ENCODE measurements around the gene BMPR1B. TPM values are rescaled to one million over a fixed set of nuclear protein-coding genes. Genes with fewer than 3 reads are reported as not detected.

BMPR1B gene
- total RNA-seq, 4 donors from 2014 or later: 10.5 to 40.9 (median 20.3) TPM

GRCh38 chr4:94934201-94934600 is 176.4 kb downstream of the BMPR1B start:
- no peak for ATAC-seq
- TF ChIP-seq EP300 (IDR thresholded peaks at IDR 0.05): no peak
- TF ChIP-seq CTCF (IDR thresholded peaks at IDR 0.05): no peak
- TF ChIP-seq POLR2A (IDR thresholded peaks at IDR 0.05): no peak
- TF ChIP-seq POLR2AphosphoS5 (IDR thresholded peaks at IDR 0.05): no peak
- Histone ChIP-seq H3K27me3 (no peaks in the 10 kb centered on the region), H3K9me3 (no peaks in the 10 kb centered on the region), H3K4me3 (no peak overlapping the region), H3K36me3 (no peaks in the 10 kb centered on the region), H3K4me1 (peaks cover 0 to 47% (median 0%) of the 10 kb centered on the region in 3 donors), H3K27ac (peak overlapping the region in 1 of 4 donors; percentile 12)
- 31 to 41% methylated on average over 3 to 5 of the region's 5 CpGs for WGBS, 2 donors (ENCODE audit: low coverage in 1 of 2)

GRCh38 chr4:94934864-94935263 is 177.1 kb downstream of the BMPR1B start:
- no peak for TF ChIP-seq CTCF (IDR thresholded peaks at IDR 0.05)
- TF ChIP-seq EP300 (IDR thresholded peaks at IDR 0.05): no peak
- TF ChIP-seq POLR2A (IDR thresholded peaks at IDR 0.05): no peak
- TF ChIP-seq POLR2AphosphoS5 (IDR thresholded peaks at IDR 0.05): no peak
- no peaks in the 10 kb centered on the region for H3K36me3 ChIP-seq

GRCh38 chr4:94936854-94937253 is 179.1 kb downstream of the BMPR1B start:
- ATAC-seq: no peak
- Histone ChIP-seq H3K27ac (peak overlapping the region in 1 of 4 donors; percentile 38), H3K27me3 (no peaks in the 10 kb centered on the region)

More at GRCh38 chr4:94934864-94935263, 177.1 kb downstream of the BMPR1B start:
- Histone ChIP-seq H3K27ac (peak overlapping the region in 1 of 4 donors; percentile 38), H3K4me1 (peaks cover 0 to 45% (median 0%) of the 10 kb centered on the region in 3 donors), H3K4me3 (no peak overlapping the region), H3K27me3 (no peaks in the 10 kb centered on the region), H3K9me3 (no peaks in the 10 kb centered on the region)
- ATAC-seq: no peak

GRCh38 chr4:94939791-94940519 is 182.2 kb downstream of the BMPR1B start:
- TF ChIP-seq POLR2AphosphoS5 (IDR thresholded peaks at IDR 0.05): no peak
- TF ChIP-seq EP300 (IDR thresholded peaks at IDR 0.05): no peak
- TF ChIP-seq POLR2A (IDR thresholded peaks at IDR 0.05): no peak
- no peak for TF ChIP-seq CTCF (IDR thresholded peaks at IDR 0.05)
- Histone ChIP-seq H3K9me3 (no peaks in the 10 kb centered on the region), H3K27me3 (no peaks in the 10 kb centered on the region), H3K27ac (no peak overlapping the region), H3K36me3 (no peaks in the 10 kb centered on the region), H3K4me1 (peaks cover 0 to 24% (median 0%) of the 10 kb centered on the region in 3 donors), H3K4me3 (no peak overlapping the region)
- WGBS, 2 donors (ENCODE audit: low coverage in 1 of 2): 77 to 100% methylated on average over 2 of the region's 2 CpGs
- ATAC-seq: no peak

More at GRCh38 chr4:94936854-94937253, 179.1 kb downstream of the BMPR1B start:
- H3K4me3 ChIP-seq: no peak overlapping the region
- peaks cover 0 to 39% (median 0%) of the 10 kb centered on the region in 3 donors for H3K4me1 ChIP-seq
- WGBS, 2 donors (ENCODE audit: low coverage in 1 of 2): 68 to 76% methylated on average over 3 to 4 of the region's 4 CpGs
- no peaks in the 10 kb centered on the region for H3K36me3 ChIP-seq
- TF ChIP-seq POLR2A (IDR thresholded peaks at IDR 0.05): no peak
- TF ChIP-seq EP300 (IDR thresholded peaks at IDR 0.05): no peak
- no peak for TF ChIP-seq CTCF (IDR thresholded peaks at IDR 0.05)
- no peak for TF ChIP-seq POLR2AphosphoS5 (IDR thresholded peaks at IDR 0.05)
- no peaks in the 10 kb centered on the region for H3K9me3 ChIP-seq

GRCh38 chr4:94940520-94940908 is 182.8 kb downstream of the BMPR1B start:
- TF ChIP-seq CTCF (IDR thresholded peaks at IDR 0.05) (no peak), EP300 (IDR thresholded peaks at IDR 0.05) (no peak)
- Histone ChIP-seq H3K9me3 (no peaks in the 10 kb centered on the region), H3K4me3 (no peak overlapping the region), H3K27ac (no peak overlapping the region), H3K27me3 (no peaks in the 10 kb centered on the region), H3K4me1 (peaks cover 0 to 18% (median 0%) of the 10 kb centered on the region in 3 donors), H3K36me3 (no peaks in the 10 kb centered on the region)
- ATAC-seq: no peak
- WGBS, 2 donors (ENCODE audit: low coverage in 1 of 2): 89 to 92% methylated on average over 5 of the region's 5 CpGs

Data from gastroesophageal sphincter (tissue), 4 donors.